GM23338 (cell line): ENCODE results near the gene RPTOR. TPM values are rescaled to one million over a fixed set of nuclear protein-coding genes. Genes with fewer than 3 reads are reported as not detected.
A peak's percentile ranks its signal among the peaks of the same experiment; 100 is the strongest.

ENCODE experiments used
- ATAC-seq: fragments of 200-7000 bp; cut with Tn5 transposase; 3 replicates; pipeline ENCODE4 v1.9.1; 2020
- DNase-seq: peaks from one replicate; pipeline ENCODE4 v3.0.0-alpha.2; 2015; ENCODE audit warnings: low spot score
- H2AFZ ChIP-seq: fragments of 200-600 bp; sonication (generic); 2 replicates; pipeline ENCODE4 v1.8.0; 2016; ENCODE audit warnings: antibody characterized with exemption, mild to moderate bottlenecking, moderate library complexity
- H3F3A ChIP-seq: fragments of 200-600 bp; sonication (generic); replicated peaks from 2 replicates; pipeline ENCODE4 v1.8.0; 2017; ENCODE audit warnings: antibody characterized with exemption, mixed run types, low read depth
- H3K27ac ChIP-seq: fragments of 200-600 bp; sonication (generic); 2 replicates; pipeline ENCODE4 v1.6.1; 2016; ENCODE audit warnings: low read depth
- H3K27me3 ChIP-seq: fragments of 200-600 bp; sonication (generic); 2 replicates; pipeline ENCODE4 v1.8.0; 2016; ENCODE audit warnings: mild to moderate bottlenecking, mixed run types, moderate library complexity; ENCODE audit not compliant: insufficient read depth
- H3K36me3 ChIP-seq: fragments of 200-600 bp; sonication (generic); 2 replicates; pipeline ENCODE4 v1.8.0; 2016; ENCODE audit warnings: mild to moderate bottlenecking; ENCODE audit not compliant: insufficient read depth
- H3K4me1 ChIP-seq: fragments of 200-600 bp; sonication (generic); 2 replicates; pipeline ENCODE4 v1.8.0; 2016; ENCODE audit warnings: mild to moderate bottlenecking, moderate library complexity; ENCODE audit not compliant: insufficient read depth
- H3K4me2 ChIP-seq: fragments of 200-600 bp; sonication (generic); 2 replicates; pipeline ENCODE4 v1.7.1; 2017; ENCODE audit warnings: mixed run types
- H3K4me3 ChIP-seq: fragments of 200-600 bp; sonication (generic); 2 replicates; pipeline ENCODE4 v1.6.1; 2016; ENCODE audit warnings: mixed run types
- H3K79me2 ChIP-seq: fragments of 200-600 bp; sonication (generic); replicated peaks from 2 replicates; pipeline ENCODE4 v1.8.0; 2017; ENCODE audit warnings: mild to moderate bottlenecking; ENCODE audit not compliant: insufficient read depth
- H3K9me2 ChIP-seq: fragments of 200-600 bp; sonication (generic); 2 replicates; pipeline ENCODE4 v1.8.0; 2017; ENCODE audit not compliant: insufficient read depth
- H4K20me1 ChIP-seq: fragments of 200-600 bp; sonication (generic); replicated peaks from 2 replicates; pipeline ENCODE4 v1.8.0; 2017; ENCODE audit warnings: mild to moderate bottlenecking; ENCODE audit not compliant: insufficient read depth
- H3K27ac Mint-ChIP-seq: 2 replicates; pipeline ENCODE4 v1.8.0; 2020; ENCODE audit warnings: inconsistent platforms, mild to moderate bottlenecking, moderate library complexity, mixed read lengths
- H3K27me3 Mint-ChIP-seq: 3 replicates; pipeline ENCODE4 v1.8.0; 2022; ENCODE audit warnings: low read depth, mild to moderate bottlenecking, moderate library complexity, mixed read lengths, inconsistent platforms; ENCODE audit not compliant: insufficient read depth, poor library complexity
- H3K36me3 Mint-ChIP-seq: 3 replicates; pipeline ENCODE4 v1.8.0; 2021; ENCODE audit warnings: low read depth, mild to moderate bottlenecking, inconsistent platforms, moderate library complexity, mixed read lengths
- H3K4me1 Mint-ChIP-seq: 3 replicates; pipeline ENCODE4 v1.8.0; 2020; ENCODE audit warnings: mild to moderate bottlenecking, inconsistent platforms, mixed read lengths
- H3K4me3 Mint-ChIP-seq: 3 replicates; pipeline ENCODE4 v1.8.0; 2021; ENCODE audit warnings: moderate library complexity, mild to moderate bottlenecking, inconsistent platforms, mixed read lengths
- H3K9me3 Mint-ChIP-seq: 3 replicates; pipeline ENCODE4 v1.8.0; 2020; ENCODE audit warnings: moderate library complexity, mild to moderate bottlenecking, inconsistent platforms, mixed read lengths
- CREB1 ChIP-seq: fragments of 250-450 bp; sonication (Bioruptor Pico); IDR thresholded peaks from 2 replicates; pipeline ENCODE4 v1.5.0; 2020; ENCODE audit warnings: low read depth, mild to moderate bottlenecking, moderate library complexity
- EZH2 ChIP-seq: fragments of 200-600 bp; sonication (generic); IDR thresholded peaks from one replicate; pipeline ENCODE4 v1.8.0; 2017; ENCODE audit warnings: antibody characterized with exemption, mild to moderate bottlenecking, low read depth; ENCODE audit not compliant: unreplicated experiment
- EZH2phosphoT487 ChIP-seq: fragments of 200-600 bp; sonication (generic); IDR thresholded peaks from one replicate; pipeline ENCODE4 v1.8.1; 2018; ENCODE audit warnings: antibody characterized with exemption; ENCODE audit not compliant: unreplicated experiment
- NANOG ChIP-seq: IDR thresholded peaks from 2 replicates; pipeline ENCODE4 v1.6.1; 2016; ENCODE audit warnings: antibody characterized with exemption, borderline replicate concordance
- POLR2AphosphoS5 ChIP-seq: IDR thresholded peaks from 2 replicates; pipeline ENCODE4 v1.6.1; 2016; ENCODE audit warnings: antibody characterized with exemption, low read depth
- STAT1 ChIP-seq: IDR thresholded peaks from one replicate; pipeline ENCODE4 v1.6.1; 2016; ENCODE audit warnings: antibody characterized with exemption; ENCODE audit not compliant: unreplicated experiment
- ZNF114 ChIP-seq: fragments of 250-450 bp; sonication (Bioruptor Pico); IDR thresholded peaks from 2 replicates; pipeline ENCODE4 v1.5.0; 2020; ENCODE audit warnings: mild to moderate bottlenecking, moderate library complexity
- ZNF331 ChIP-seq: fragments of 250-450 bp; sonication (Bioruptor Pico); IDR thresholded peaks from 2 replicates; pipeline ENCODE4 v1.5.0; 2020; ENCODE audit warnings: low read depth, mild to moderate bottlenecking, moderate library complexity
- polyA plus RNA-seq: library from polyadenylated mRNA; unstranded; fragments of >200 nt; fragmentation: Nextera tagmentation; extraction: Ambion mirVana; gene quantifications from 2 replicates; pipeline ENCODE4 v1.2.1, GENCODE V29; 2016
- total RNA-seq: library from RNA; depleted of rRNA; stranded (reverse); fragments of >200 nt; shearing (Covaris generic); gene quantifications from 2 replicates; pipeline ENCODE4 v1.2.3, GENCODE V29; 2014
- TF ChIP-seq, protein P1 (sequence below): fragments of 250-450 bp; sonication (Bioruptor Pico); IDR thresholded peaks from 2 replicates; pipeline ENCODE4 v1.5.0; 2020; ENCODE audit warnings: mild to moderate bottlenecking, moderate library complexity
- TF ChIP-seq, protein P2 (sequence below): IDR thresholded peaks from 2 replicates; pipeline ENCODE4 v1.6.1; 2016; ENCODE audit warnings: antibody characterized with exemption
- TF ChIP-seq, protein P3 (sequence below): IDR thresholded peaks from one replicate; pipeline ENCODE4 v1.6.1; 2018; ENCODE audit warnings: antibody characterized with exemption; ENCODE audit not compliant: unreplicated experiment

RPTOR gene
- total and polyA plus RNA-seq, 2 experiments from 2014 or later, result 9.5 to 38.0 TPM

DNA sequence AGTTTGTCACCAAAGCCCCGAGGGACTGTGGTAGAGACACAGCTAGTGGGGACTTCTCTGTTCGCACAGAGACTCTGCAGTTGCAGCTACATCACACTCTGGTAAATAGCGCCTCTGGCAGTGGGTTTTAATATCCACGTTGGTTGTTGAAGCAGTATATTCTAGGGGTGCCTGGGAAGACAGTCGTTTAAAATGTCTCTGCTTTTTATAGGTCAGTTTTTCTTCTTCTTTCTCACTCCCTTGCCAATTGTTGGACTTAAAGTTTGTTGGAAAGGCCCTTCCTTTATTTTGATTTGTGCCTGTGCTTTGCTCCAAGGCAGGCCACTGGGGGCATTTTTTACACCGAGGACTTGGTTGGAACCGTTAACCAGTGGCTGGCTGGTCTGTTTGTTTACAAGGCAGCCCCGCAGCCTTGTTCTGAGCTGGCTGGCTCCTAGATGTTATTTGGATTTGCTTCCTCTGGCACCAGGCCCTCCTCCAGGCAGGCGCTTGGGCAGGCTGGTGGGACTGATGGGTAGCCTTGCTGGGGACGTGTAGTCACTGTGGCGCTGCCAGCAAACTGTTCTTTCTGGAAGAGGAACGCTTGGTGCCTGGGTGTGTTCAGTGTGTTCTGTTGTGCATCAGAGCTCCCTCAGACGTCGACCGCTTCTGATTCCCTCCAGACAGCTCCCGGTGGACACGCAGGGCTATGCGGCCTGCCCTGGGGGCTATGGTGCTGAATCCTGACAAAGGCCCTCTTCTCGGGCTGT lies 228.8 kb downstream of the RPTOR start:
- TF ChIP-seq EZH2phosphoT487, result no peak
- no peak for TF ChIP-seq CREB1
- TF ChIP-seq, protein P1, sequence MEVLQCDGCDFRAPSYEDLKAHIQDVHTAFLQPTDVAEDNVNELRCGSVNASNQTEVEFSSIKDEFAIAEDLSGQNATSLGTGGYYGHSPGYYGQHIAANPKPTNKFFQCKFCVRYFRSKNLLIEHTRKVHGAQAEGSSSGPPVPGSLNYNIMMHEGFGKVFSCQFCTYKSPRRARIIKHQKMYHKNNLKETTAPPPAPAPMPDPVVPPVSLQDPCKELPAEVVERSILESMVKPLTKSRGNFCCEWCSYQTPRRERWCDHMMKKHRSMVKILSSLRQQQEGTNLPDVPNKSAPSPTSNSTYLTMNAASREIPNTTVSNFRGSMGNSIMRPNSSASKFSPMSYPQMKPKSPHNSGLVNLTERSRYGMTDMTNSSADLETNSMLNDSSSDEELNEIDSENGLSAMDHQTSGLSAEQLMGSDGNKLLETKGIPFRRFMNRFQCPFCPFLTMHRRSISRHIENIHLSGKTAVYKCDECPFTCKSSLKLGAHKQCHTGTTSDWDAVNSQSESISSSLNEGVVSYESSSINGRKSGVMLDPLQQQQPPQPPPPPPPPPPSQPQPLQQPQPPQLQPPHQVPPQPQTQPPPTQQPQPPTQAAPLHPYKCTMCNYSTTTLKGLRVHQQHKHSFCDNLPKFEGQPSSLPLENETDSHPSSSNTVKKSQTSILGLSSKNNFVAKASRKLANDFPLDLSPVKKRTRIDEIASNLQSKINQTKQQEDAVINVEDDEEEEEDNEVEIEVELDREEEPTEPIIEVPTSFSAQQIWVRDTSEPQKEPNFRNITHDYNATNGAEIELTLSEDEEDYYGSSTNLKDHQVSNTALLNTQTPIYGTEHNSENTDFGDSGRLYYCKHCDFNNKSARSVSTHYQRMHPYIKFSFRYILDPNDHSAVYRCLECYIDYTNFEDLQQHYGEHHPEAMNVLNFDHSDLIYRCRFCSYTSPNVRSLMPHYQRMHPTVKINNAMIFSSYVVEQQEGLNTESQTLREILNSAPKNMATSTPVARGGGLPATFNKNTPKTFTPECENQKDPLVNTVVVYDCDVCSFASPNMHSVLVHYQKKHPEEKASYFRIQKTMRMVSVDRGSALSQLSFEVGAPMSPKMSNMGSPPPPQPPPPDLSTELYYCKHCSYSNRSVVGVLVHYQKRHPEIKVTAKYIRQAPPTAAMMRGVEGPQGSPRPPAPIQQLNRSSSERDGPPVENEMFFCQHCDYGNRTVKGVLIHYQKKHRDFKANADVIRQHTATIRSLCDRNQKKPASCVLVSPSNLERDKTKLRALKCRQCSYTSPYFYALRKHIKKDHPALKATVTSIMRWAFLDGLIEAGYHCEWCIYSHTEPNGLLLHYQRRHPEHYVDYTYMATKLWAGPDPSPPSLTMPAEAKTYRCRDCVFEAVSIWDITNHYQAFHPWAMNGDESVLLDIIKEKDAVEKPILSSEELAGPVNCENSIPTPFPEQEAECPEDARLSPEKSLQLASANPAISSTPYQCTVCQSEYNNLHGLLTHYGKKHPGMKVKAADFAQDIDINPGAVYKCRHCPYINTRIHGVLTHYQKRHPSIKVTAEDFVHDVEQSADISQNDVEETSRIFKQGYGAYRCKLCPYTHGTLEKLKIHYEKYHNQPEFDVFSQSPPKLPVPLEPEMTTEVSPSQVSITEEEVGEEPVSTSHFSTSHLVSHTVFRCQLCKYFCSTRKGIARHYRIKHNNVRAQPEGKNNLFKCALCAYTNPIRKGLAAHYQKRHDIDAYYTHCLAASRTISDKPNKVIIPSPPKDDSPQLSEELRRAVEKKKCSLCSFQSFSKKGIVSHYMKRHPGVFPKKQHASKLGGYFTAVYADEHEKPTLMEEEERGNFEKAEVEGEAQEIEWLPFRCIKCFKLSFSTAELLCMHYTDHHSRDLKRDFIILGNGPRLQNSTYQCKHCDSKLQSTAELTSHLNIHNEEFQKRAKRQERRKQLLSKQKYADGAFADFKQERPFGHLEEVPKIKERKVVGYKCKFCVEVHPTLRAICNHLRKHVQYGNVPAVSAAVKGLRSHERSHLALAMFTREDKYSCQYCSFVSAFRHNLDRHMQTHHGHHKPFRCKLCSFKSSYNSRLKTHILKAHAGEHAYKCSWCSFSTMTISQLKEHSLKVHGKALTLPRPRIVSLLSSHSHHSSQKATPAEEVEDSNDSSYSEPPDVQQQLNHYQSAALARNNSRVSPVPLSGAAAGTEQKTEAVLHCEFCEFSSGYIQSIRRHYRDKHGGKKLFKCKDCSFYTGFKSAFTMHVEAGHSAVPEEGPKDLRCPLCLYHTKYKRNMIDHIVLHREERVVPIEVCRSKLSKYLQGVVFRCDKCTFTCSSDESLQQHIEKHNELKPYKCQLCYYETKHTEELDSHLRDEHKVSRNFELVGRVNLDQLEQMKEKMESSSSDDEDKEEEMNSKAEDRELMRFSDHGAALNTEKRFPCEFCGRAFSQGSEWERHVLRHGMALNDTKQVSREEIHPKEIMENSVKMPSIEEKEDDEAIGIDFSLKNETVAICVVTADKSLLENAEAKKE (CRISPR knock-in tag), result no peak
- no peak for TF ChIP-seq POLR2AphosphoS5
- TF ChIP-seq NANOG, result no peak
- TF ChIP-seq, protein P2, sequence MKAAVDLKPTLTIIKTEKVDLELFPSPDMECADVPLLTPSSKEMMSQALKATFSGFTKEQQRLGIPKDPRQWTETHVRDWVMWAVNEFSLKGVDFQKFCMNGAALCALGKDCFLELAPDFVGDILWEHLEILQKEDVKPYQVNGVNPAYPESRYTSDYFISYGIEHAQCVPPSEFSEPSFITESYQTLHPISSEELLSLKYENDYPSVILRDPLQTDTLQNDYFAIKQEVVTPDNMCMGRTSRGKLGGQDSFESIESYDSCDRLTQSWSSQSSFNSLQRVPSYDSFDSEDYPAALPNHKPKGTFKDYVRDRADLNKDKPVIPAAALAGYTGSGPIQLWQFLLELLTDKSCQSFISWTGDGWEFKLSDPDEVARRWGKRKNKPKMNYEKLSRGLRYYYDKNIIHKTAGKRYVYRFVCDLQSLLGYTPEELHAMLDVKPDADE, result no peak
- TF ChIP-seq, protein P3, sequence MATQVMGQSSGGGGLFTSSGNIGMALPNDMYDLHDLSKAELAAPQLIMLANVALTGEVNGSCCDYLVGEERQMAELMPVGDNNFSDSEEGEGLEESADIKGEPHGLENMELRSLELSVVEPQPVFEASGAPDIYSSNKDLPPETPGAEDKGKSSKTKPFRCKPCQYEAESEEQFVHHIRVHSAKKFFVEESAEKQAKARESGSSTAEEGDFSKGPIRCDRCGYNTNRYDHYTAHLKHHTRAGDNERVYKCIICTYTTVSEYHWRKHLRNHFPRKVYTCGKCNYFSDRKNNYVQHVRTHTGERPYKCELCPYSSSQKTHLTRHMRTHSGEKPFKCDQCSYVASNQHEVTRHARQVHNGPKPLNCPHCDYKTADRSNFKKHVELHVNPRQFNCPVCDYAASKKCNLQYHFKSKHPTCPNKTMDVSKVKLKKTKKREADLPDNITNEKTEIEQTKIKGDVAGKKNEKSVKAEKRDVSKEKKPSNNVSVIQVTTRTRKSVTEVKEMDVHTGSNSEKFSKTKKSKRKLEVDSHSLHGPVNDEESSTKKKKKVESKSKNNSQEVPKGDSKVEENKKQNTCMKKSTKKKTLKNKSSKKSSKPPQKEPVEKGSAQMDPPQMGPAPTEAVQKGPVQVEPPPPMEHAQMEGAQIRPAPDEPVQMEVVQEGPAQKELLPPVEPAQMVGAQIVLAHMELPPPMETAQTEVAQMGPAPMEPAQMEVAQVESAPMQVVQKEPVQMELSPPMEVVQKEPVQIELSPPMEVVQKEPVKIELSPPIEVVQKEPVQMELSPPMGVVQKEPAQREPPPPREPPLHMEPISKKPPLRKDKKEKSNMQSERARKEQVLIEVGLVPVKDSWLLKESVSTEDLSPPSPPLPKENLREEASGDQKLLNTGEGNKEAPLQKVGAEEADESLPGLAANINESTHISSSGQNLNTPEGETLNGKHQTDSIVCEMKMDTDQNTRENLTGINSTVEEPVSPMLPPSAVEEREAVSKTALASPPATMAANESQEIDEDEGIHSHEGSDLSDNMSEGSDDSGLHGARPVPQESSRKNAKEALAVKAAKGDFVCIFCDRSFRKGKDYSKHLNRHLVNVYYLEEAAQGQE, result no peak
- no peak for TF ChIP-seq STAT1
- no peak for TF ChIP-seq EZH2
- TF ChIP-seq ZNF331 (CRISPR knock-in tag), result no peak
- no peak for TF ChIP-seq ZNF114 (CRISPR knock-in tag)
- ATAC-seq (peak; percentile 77), DNase-seq (peak; percentile 44)
- Mint-ChIP-seq H3K9me3 (no peaks in the 10 kb centered on the region), H3K36me3 (peaks cover 5% of the 10 kb centered on the region; the same call in 2 of the 3 replicates), H3K27me3 (peaks cover 17% of the 10 kb centered on the region), H3K4me3 (no peak overlapping the region), H3K27ac (peak overlapping the region; percentile 17; the same call in 1 of the 2 replicates), H3K4me1 (peaks cover 36% of the 10 kb centered on the region)
- H4K20me1 ChIP-seq, result peaks cover 4% of the 10 kb centered on the region; the same call in 1 of the 2 replicates
- no peaks in the 10 kb centered on the region for H3K4me1 ChIP-seq
- H3K79me2 ChIP-seq, result no peaks in the 10 kb centered on the region
- H3K36me3 ChIP-seq, result no peaks in the 10 kb centered on the region
- no peak overlapping the region for H3K4me3 ChIP-seq
- H3K27ac ChIP-seq, result peak overlapping the region; percentile 50
- no peak overlapping the region for H2AFZ ChIP-seq
- H3F3A ChIP-seq, result no peaks in the 10 kb centered on the region
- no peak overlapping the region for H3K4me2 ChIP-seq
- H3K27me3 ChIP-seq, result no peaks in the 10 kb centered on the region
- H3K9me2 ChIP-seq, result no peaks in the 10 kb centered on the region
